Measurements from ENCODE around the gene CYTH2.

DNA sequence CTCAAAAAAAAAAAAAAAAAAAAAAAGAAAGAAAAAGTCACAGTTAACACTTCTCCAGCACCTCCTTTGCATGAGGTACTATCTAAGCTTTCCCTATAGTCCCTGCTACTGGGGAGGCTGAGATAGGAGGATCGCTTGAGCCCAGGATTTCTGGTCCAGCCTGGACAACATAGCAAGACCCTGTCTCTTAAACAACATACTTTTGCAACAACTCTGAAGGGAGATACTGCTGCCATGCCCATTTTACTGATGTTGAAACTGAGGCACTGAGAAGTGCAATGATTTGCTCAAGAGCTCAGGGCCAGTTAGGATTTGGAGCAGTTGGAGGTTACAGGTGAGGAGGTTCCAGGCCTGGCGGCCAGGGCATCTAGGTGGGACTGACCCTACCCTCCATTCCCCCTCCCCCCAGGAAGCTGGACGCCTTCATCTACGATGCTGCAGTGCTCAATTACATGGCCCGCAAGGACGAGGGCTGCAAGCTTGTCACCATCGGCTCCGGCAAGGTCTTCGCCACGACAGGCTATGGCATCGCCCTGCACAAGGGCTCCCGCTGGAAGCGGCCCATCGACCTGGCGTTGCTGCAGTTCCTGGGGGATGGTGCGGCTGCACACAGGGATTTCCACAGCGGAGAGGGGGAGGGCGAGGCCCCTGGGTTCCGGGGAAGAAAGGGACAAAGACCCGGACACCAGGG, 27.7 kb upstream of the CYTH2 start:
- TF ChIP-seq, protein P1, sequence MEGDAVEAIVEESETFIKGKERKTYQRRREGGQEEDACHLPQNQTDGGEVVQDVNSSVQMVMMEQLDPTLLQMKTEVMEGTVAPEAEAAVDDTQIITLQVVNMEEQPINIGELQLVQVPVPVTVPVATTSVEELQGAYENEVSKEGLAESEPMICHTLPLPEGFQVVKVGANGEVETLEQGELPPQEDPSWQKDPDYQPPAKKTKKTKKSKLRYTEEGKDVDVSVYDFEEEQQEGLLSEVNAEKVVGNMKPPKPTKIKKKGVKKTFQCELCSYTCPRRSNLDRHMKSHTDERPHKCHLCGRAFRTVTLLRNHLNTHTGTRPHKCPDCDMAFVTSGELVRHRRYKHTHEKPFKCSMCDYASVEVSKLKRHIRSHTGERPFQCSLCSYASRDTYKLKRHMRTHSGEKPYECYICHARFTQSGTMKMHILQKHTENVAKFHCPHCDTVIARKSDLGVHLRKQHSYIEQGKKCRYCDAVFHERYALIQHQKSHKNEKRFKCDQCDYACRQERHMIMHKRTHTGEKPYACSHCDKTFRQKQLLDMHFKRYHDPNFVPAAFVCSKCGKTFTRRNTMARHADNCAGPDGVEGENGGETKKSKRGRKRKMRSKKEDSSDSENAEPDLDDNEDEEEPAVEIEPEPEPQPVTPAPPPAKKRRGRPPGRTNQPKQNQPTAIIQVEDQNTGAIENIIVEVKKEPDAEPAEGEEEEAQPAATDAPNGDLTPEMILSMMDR (IDR thresholded peaks at IDR 0.05; ENCODE audit: low read length), result no peak
- no peak for TF ChIP-seq EZH2 (optimal IDR thresholded peaks at IDR 0.05; ENCODE audit: low read depth, low read length)

Measured in MM.1S (cell line).